GM12892 (cell line): ENCODE measurements around the gene KRTAP5-2.

Source experiments
- POLR2A ChIP-seq: IDR thresholded peaks from 2 replicates; pipeline ENCODE4 v1.6.1; 2011; ENCODE audit warnings: low read depth, low read length, control low read depth
- POLR2AphosphoS5 ChIP-seq: IDR thresholded peaks from 2 replicates; pipeline ENCODE4 v1.6.1; 2011; ENCODE audit warnings: low read depth, low read length, control low read depth
- TAF1 ChIP-seq: IDR thresholded peaks from 2 replicates; pipeline ENCODE4 v1.6.1; 2011; ENCODE audit warnings: low read depth, mild to moderate bottlenecking, control low read depth, low read length, borderline replicate concordance

GRCh38 chr11:1576825-1577224 is 21.3 kb downstream of the KRTAP5-2 start:
- TF ChIP-seq TAF1 (no peak), POLR2AphosphoS5 (no peak), POLR2A (no peak)
